LNCaP clone FGC (cell line): ENCODE data around the gene PRDM16.

Source experiments
- DNase-seq: peaks from one replicate; pipeline ENCODE4 v3.0.0-alpha.2; 2011; ENCODE audit warnings: low read depth
- H3K4me3 ChIP-seq: 2 replicates; pipeline ENCODE4 v1.5.1; 2011; ENCODE audit warnings: mild to moderate bottlenecking, low read depth, low read length, control low read depth
- TF ChIP-seq, protein P1 (sequence below): IDR thresholded peaks from 2 replicates; pipeline ENCODE4 v1.5.1; 2012; ENCODE audit warnings: mild to moderate bottlenecking; ENCODE audit not compliant: control insufficient read depth, insufficient read depth; ENCODE audit errors: extremely low read depth

The PRDM16 gene

DNA sequence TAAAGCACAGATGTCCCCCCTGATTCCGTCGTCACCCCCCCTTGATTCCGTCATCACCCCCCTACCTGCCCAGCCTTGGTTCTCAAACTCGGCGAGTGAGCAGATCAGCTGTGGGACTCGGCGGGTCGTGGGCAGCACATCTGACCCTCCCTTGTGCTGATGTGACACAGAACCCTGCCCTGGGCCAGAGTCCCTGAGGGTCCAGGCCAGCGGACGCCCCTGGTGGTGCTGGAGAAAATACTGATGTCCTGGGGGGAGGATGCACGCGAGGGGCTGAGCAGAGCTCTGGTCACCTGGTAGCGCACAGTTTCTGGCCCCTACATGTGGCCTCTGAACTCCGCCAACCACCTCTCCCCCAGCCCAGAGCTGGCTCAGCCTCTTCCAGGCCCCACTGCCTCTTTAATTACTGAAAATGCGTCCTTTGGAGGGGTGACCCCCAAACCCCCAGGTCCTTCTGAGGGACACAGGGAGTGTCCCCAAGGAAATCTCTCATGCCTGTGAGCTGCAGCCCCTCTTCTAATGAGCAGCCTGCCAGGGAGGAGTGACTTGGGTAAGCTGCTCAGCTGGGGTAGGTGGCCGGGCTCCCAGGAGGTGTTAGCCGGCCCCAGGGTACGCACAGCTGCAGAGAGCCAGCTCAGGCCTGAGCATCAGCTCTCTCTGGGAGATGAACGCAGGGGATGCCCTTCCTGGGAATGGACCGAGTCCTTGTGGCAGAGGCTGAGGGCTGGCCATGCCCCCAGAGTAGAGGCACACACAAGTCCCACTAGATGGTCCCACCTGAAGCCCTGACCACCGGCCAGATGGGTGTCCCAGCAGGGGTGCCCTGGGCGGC, 255.9 kb downstream of the PRDM16 start:
- DNase-seq: no peak
- TF ChIP-seq, protein P1, sequence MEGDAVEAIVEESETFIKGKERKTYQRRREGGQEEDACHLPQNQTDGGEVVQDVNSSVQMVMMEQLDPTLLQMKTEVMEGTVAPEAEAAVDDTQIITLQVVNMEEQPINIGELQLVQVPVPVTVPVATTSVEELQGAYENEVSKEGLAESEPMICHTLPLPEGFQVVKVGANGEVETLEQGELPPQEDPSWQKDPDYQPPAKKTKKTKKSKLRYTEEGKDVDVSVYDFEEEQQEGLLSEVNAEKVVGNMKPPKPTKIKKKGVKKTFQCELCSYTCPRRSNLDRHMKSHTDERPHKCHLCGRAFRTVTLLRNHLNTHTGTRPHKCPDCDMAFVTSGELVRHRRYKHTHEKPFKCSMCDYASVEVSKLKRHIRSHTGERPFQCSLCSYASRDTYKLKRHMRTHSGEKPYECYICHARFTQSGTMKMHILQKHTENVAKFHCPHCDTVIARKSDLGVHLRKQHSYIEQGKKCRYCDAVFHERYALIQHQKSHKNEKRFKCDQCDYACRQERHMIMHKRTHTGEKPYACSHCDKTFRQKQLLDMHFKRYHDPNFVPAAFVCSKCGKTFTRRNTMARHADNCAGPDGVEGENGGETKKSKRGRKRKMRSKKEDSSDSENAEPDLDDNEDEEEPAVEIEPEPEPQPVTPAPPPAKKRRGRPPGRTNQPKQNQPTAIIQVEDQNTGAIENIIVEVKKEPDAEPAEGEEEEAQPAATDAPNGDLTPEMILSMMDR: no peak

DNA sequence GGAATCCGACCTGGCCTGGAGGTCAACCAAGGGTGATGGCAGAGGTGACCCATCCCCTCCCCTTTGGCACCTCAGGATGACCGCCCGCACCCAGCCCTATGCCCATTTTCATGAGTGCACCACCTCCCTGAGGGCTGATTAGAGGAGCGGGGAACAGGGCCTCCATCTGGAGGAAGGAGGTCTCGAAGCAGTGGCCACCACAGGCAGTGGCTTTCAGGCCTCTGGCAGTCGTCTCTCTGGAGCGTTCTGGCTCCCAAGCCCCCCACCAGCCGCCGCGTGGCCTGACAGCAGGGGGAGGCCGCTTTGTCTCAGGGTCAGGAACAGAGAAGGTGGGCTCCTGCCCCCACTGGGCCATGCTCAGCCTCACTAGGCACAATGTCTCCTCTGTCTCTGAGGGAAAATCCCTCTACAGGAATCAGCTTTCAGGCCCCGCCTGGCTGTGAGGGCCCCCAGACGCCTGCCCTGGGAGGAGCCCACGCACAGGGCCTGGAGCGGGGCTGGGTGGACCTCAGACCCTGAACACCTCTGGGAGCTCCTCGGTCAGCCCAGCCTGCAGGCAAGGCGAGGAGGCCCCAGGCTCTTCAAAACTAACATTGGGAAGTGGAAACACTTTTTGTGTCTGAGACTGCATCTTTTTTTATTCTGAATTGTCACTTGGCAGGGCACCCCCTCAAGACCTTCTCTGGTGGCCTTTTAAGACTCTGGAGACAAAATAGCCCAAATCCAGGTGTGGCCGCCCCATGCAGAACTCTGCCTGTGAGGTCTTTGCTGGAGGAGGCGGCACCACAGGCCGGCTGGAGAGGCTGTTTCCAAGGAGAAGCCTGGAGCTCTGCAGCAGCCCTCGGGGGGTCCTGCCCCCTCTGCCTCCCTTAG, 257.7 kb downstream of the PRDM16 start:
- no peak for DNase-seq
- TF ChIP-seq, protein P1: no peak
- no peak overlapping the region for H3K4me3 ChIP-seq

More for the DNA sequence above, 255.9 kb downstream of the PRDM16 start:
- no peak overlapping the region for H3K4me3 ChIP-seq

DNA sequence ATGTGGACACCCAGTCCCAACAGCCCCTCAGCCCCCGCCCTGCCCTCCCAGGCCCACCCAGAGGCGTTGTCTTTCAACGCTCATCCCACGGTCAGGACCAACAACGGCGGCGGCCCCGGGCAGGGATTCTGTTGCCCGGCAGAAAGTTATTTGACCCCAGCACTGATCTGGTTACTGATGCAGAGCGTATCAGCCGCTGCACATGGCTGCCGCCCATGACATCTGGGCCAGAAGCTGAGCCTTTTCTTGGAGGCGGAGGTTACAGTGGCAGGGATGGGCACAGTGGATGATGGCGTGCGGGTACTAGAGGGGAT, 258.3 kb downstream of the PRDM16 start:
- H3K4me3 ChIP-seq: no peak overlapping the region
- no peak for DNase-seq
- TF ChIP-seq, protein P1: no peak

DNA sequence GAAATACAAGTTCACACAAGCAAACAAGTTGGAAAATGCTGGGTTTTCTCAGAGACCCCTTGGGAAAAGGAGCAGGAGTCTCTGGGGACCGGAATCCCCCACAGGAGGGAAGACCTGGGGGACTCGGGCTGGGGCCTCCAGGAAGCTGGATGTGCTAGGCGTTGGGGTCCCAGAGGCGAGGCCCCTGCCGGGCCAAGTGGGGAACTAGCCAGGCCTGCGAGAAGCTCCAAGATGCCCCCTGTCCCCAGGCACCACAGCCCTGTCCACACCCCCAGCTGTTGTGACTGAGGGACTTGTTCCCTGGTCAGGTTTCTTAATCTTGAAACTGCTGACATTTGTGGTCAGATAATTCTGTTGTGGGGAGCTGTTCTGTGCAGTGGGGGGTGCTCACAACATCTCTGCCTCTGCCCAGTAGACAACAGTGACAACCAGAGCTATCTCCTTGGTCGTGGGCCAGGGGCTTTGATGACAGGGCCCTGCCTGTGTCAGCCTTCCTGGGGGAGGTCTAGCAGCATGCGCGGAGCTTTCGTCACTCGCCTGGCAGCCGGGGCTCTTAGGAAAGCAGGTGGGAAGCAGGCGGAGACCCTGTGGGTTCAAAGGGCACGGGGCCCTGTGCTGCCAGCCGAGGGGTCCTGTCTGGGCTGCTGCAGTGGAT, 259.1 kb downstream of the PRDM16 start:
- TF ChIP-seq, protein P1: no peak
- DNase-seq: no peak
- no peak overlapping the region for H3K4me3 ChIP-seq

DNA sequence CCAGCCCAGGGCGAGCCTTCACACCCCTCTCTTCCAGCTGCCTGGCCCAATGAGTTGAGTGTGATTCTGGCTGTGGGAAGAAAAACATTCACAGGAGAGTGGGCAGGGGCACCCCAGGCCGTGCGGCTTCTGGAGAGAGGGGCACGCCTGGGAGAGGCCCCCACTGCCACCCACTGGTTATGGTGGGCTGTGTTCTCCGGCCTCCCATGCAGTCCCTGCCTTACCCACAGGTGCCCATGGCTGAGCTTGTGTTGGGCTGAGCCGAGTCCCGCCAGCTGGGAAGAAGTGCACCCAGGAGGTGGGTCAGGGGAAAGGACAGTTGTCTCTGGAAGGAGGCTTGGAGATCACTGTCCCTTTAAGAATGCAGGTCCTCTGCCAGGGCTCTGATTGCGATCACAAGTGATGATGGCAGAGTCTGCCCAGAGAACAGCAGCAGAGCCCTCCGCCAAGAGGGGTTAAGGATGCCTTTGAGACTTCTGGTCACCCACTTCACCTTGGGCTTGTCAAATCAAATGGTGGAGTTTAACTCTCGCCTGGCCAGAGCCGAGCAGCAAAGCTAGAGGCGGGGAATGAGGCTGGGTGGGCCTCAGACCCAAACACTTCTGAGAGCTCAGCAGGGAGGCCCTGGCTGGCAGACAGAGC, 260.8 kb downstream of the PRDM16 start:
- DNase-seq: no peak
- H3K4me3 ChIP-seq: no peak overlapping the region
- TF ChIP-seq, protein P1: no peak

DNA sequence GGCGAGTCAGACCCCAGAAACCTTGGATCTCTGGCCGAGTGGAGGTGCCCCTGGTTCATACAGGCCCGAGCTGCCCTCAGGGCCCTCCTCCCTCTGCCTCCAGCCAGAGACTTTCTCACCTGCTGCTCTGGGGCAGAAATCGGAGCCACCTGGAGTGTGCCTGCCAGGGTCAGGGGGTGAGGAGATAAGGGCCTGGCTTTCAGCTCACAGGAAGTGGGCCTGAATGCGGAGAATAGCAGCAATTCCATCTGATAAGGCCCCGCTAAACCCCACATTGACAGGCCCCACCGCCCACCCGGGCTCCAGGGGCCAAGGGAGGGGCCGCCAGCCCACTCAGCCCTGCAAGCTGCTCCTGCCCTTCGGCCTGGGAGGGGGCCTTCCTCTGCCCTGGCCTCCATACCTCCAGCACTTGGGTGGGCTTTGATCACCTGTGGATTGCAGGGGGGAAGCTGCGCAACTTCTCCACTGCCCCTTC, 261.8 kb downstream of the PRDM16 start:
- no peak for DNase-seq
- no peak overlapping the region for H3K4me3 ChIP-seq
- TF ChIP-seq, protein P1: no peak
